Esophagus squamous epithelium (tissue), 5 donors: ENCODE results near the gene RRP15. TPM values are rescaled to one million over a fixed set of nuclear protein-coding genes. Genes with fewer than 3 reads are reported as not detected.

Experiments used
- DNase-seq: peaks from one replicate; lab custom pipeline; 2025; lab: John Stamatoyannopoulos, UW
- H3K27ac ChIP-seq, 4 donors: fragments of 200-600 bp; sonication (generic); one replicate each; pipeline ENCODE4 v1.5.1; 2016 to 2019; ENCODE audit warnings: mild to moderate bottlenecking in 1 of 4
- H3K27me3 ChIP-seq, 4 donors: fragments of 200-600 bp; sonication (generic); 1 replicate in 3 of 4; 2 replicates in 1 of 4; pipeline versions ENCODE4 v1.5.1 to v1.6.0; 2017 to 2021; ENCODE audit warnings: antibody characterized with exemption in 1 of 4
- H3K36me3 ChIP-seq, 3 donors: fragments of 200-600 bp; sonication (generic); one replicate each; pipeline ENCODE4 v1.5.1; 2016 to 2019
- H3K4me1 ChIP-seq, 3 donors: fragments of 200-600 bp; sonication (generic); one replicate each; pipeline ENCODE4 v1.5.1; 2017 to 2019
- H3K4me3 ChIP-seq, 4 donors: fragments of 200-600 bp; sonication (generic); 1 replicate in 3 of 4; 2 replicates in 1 of 4; pipeline ENCODE4 v1.5.1; 2016 to 2019; ENCODE audit warnings: mild to moderate bottlenecking in 2 of 4, moderate library complexity in 1 of 4
- H3K9me3 ChIP-seq, 3 donors: fragments of 200-600 bp; sonication (generic); one replicate each; pipeline ENCODE4 v1.5.1; 2016 to 2019
- CTCF ChIP-seq, 6 experiments: fragments of 450-650 bp in 4 of 6; fragments of 200-600 bp in 2 of 6; sonication (generic) in 2 of 6; IDR thresholded peaks; one replicate each; pipeline ENCODE4 v1.5.1; 2016 to 2019; ENCODE audit warnings: antibody characterized with exemption in 6 of 6, mild to moderate bottlenecking in 4 of 6, moderate library complexity in 4 of 6
- POLR2A ChIP-seq, 4 donors: fragments of 450-650 bp; IDR thresholded peaks; one replicate each; pipeline ENCODE4 v1.6.1; 2017; ENCODE audit warnings: antibody characterized with exemption in 4 of 4, mild to moderate bottlenecking in 4 of 4, moderate library complexity in 3 of 4
- WGBS, 2 donors: methylation state at CpG; one replicate each; pipeline ENCODE4 v1.1.5; 2018; 5-methylcytosine and 5-hydroxymethylcytosine counted together
- intact Hi-C: fragments of 100-400 bp; cut with DNase I; formaldehyde crosslinking; loops from one replicate; pipeline ENCODE4 v1.15.0; 2022
- total RNA-seq, 4 donors: library from RNA; depleted of rRNA; stranded (reverse); fragments of >200 nt; gene quantifications; one replicate each; pipeline ENCODE4 v1.1.0, GENCODE V29; 2016
- donor health status: DM: yes; HTN: yes; CAD: no.

RRP15 gene
- total RNA-seq, 4 donors from 2014 or later, result 4.6 to 9.3 (median 8.4) TPM

- no peak overlapping the region for H3K27ac ChIP-seq
- TF ChIP-seq CTCF (IDR thresholded peaks at IDR 0.05) (no peak), POLR2A (IDR thresholded peaks at IDR 0.05) (no peak)
- intact Hi-C loops, result no loop called here
- no peaks in the 10 kb centered on the region for H3K36me3 ChIP-seq
- H3K4me1 ChIP-seq, result no peaks in the 10 kb centered on the region
- DNase-seq, result no peak
- H3K27me3 ChIP-seq, result no peaks in the 10 kb centered on the region
- no peak overlapping the region for H3K4me3 ChIP-seq
- WGBS, 2 donors, result 82 to 89% methylated on average over 2 of the region's 2 CpGs
- H3K9me3 ChIP-seq, result no peaks in the 10 kb centered on the region
Measured at GRCh38 chr1:218274511-218274910, 10.6 kb upstream of the RRP15 start.

- Histone ChIP-seq H3K4me1 (no peaks in the 10 kb centered on the region), H3K36me3 (no peaks in the 10 kb centered on the region), H3K4me3 (no peak overlapping the region), H3K27ac (no peak overlapping the region), H3K27me3 (no peaks in the 10 kb centered on the region), H3K9me3 (no peaks in the 10 kb centered on the region)
- 61 to 71% methylated on average over 2 of the region's 2 CpGs for WGBS, 2 donors
- TF ChIP-seq POLR2A (IDR thresholded peaks at IDR 0.05) (no peak), CTCF (IDR thresholded peaks at IDR 0.05) (no peak)
- DNase-seq, result no peak
- intact Hi-C loops, result no loop called here
Measured at GRCh38 chr1:218275823-218276222, 9.3 kb upstream of the RRP15 start.

GRCh38 chr1:218281285-218281684, 3.8 kb upstream of the RRP15 start:
- Histone ChIP-seq H3K4me3 (no peak overlapping the region), H3K9me3 (no peaks in the 10 kb centered on the region), H3K4me1 (peaks cover 0 to 17% (median 5%) of the 10 kb centered on the region in 3 donors), H3K27me3 (no peaks in the 10 kb centered on the region), H3K36me3 (no peaks in the 10 kb centered on the region), H3K27ac (no peak overlapping the region)
- 84 to 87% methylated on average over 4 of the region's 4 CpGs for WGBS, 2 donors
- TF ChIP-seq CTCF (IDR thresholded peaks at IDR 0.05), result no peak
- TF ChIP-seq POLR2A (IDR thresholded peaks at IDR 0.05), result no peak
- intact Hi-C loops, result no loop called here
- no peak for DNase-seq

GRCh38 chr1:218284377-218284916, 646 bp upstream of the RRP15 start:
- WGBS, 2 donors, result 6 to 19% methylated on average over 7 to 20 of the region's 26 CpGs
- H3K4me1 ChIP-seq, result peaks cover 0 to 36% (median 13%) of the 10 kb centered on the region in 3 donors
- no peak for DNase-seq
- H3K36me3 ChIP-seq, result no peaks in the 10 kb centered on the region
- intact Hi-C loops, result no loop called here
- no peaks in the 10 kb centered on the region for H3K9me3 ChIP-seq
- TF ChIP-seq POLR2A (IDR thresholded peaks at IDR 0.05), result no peak
- no peak for TF ChIP-seq CTCF (IDR thresholded peaks at IDR 0.05)
- peak overlapping the region; percentile 75 to 93 (median 82) for H3K4me3 ChIP-seq
- no peaks in the 10 kb centered on the region for H3K27me3 ChIP-seq
- H3K27ac ChIP-seq, result peak overlapping the region; percentile 85 to 91 (median 88)

- Histone ChIP-seq H3K36me3 (peaks cover 0 to 24% (median 0%) of the 10 kb centered on the region in 3 donors), H3K4me3 (no peak overlapping the region), H3K27ac (no peak overlapping the region), H3K9me3 (no peaks in the 10 kb centered on the region), H3K4me1 (peaks cover 0 to 7% (median 3%) of the 10 kb centered on the region in 3 donors), H3K27me3 (no peaks in the 10 kb centered on the region)
- 80 to 84% methylated on average over 3 of the region's 3 CpGs for WGBS, 2 donors
- no peak for TF ChIP-seq CTCF (IDR thresholded peaks at IDR 0.05)
- TF ChIP-seq POLR2A (IDR thresholded peaks at IDR 0.05), result no peak
- intact Hi-C loops, result no loop called here
- DNase-seq, result no peak
Measured at GRCh38 chr1:218292515-218292914, 7.4 kb downstream of the RRP15 start.
